ENCODE results near the gene WDR1.

DNA sequence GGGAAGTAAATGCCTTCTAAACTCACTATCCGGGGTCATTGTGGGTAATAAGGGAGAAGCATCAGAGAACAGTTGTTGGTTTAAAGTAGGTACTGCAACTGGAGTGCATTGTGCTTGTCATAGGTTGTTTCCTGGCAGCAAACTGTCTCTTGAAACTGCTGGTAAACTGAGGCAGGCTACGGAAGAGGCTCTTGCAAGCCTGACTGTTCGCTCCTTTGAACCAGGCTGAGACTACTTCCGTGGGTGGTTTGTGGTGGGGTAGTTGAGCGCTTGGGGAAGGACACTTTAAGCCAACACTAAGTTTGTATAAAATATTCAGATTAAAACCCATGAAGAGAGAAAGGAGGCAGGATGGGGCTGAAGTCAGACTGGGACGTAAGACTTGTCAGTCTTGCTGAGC is 45.2 kb upstream of the WDR1 start:
- TF ChIP-seq, protein P1, sequence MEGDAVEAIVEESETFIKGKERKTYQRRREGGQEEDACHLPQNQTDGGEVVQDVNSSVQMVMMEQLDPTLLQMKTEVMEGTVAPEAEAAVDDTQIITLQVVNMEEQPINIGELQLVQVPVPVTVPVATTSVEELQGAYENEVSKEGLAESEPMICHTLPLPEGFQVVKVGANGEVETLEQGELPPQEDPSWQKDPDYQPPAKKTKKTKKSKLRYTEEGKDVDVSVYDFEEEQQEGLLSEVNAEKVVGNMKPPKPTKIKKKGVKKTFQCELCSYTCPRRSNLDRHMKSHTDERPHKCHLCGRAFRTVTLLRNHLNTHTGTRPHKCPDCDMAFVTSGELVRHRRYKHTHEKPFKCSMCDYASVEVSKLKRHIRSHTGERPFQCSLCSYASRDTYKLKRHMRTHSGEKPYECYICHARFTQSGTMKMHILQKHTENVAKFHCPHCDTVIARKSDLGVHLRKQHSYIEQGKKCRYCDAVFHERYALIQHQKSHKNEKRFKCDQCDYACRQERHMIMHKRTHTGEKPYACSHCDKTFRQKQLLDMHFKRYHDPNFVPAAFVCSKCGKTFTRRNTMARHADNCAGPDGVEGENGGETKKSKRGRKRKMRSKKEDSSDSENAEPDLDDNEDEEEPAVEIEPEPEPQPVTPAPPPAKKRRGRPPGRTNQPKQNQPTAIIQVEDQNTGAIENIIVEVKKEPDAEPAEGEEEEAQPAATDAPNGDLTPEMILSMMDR (IDR thresholded peaks at IDR 0.05; ENCODE audit: borderline replicate concordance, extremely low read depth, low read length, poor library complexity, severe bottlenecking) = no peak
- TF ChIP-seq EZH2 (IDR thresholded peaks at IDR 0.05; ENCODE audit: borderline replicate concordance, low read depth, low read length, severe bottlenecking) = no peak
